ENCODE results near the gene KIAA0753. TPM values are rescaled to one million over a fixed set of nuclear protein-coding genes. Genes with fewer than 3 reads are reported as not detected.

KIAA0753 gene
- total and polyA plus RNA-seq, 2 of the 13 experiments (the other 11 are each of a cell fraction or from before 2014, with no cell fraction given): 5.2 to 9.1 TPM

DNA sequence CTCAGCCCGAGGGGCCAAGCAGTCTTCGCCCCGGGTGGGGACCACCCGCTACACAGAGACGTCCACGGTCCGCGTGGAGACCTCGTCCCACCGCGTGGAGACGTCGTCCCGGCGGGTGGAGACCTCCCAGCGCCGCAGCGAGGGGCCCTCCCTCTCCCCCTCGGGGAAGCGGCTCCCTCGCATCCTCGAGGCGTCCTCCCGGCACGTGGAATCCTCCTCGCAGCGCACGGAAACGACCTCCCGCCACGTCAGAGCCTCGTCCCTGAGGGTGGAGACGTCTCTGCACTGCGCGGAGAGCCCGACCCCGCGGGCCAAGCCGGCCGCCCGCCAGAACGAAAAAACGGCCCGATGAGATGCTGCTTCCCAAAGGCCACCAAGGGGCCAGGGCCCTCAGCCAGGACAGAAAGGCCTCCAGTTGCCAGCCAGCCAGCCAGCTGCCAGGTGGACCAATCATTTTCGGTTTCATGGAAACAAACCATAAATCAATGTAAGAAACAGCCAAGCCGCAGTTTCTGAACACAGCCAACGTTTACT is 11.5 kb upstream of the KIAA0753 start (continued):
- TF ChIP-seq, protein P1, sequence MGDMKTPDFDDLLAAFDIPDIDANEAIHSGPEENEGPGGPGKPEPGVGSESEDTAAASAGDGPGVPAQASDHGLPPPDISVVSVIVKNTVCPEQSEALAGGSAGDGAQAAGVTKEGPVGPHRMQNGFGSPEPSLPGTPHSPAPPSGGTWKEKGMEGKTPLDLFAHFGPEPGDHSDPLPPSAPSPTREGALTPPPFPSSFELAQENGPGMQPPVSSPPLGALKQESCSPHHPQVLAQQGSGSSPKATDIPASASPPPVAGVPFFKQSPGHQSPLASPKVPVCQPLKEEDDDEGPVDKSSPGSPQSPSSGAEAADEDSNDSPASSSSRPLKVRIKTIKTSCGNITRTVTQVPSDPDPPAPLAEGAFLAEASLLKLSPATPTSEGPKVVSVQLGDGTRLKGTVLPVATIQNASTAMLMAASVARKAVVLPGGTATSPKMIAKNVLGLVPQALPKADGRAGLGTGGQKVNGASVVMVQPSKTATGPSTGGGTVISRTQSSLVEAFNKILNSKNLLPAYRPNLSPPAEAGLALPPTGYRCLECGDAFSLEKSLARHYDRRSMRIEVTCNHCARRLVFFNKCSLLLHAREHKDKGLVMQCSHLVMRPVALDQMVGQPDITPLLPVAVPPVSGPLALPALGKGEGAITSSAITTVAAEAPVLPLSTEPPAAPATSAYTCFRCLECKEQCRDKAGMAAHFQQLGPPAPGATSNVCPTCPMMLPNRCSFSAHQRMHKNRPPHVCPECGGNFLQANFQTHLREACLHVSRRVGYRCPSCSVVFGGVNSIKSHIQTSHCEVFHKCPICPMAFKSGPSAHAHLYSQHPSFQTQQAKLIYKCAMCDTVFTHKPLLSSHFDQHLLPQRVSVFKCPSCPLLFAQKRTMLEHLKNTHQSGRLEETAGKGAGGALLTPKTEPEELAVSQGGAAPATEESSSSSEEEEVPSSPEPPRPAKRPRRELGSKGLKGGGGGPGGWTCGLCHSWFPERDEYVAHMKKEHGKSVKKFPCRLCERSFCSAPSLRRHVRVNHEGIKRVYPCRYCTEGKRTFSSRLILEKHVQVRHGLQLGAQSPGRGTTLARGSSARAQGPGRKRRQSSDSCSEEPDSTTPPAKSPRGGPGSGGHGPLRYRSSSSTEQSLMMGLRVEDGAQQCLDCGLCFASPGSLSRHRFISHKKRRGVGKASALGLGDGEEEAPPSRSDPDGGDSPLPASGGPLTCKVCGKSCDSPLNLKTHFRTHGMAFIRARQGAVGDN (CRISPR knock-in tag; IDR thresholded peaks at IDR 0.05): peak; percentile 100
- TF ChIP-seq MTA1 (CRISPR knock-in tag; IDR thresholded peaks at IDR 0.05; ENCODE audit: borderline replicate concordance) (peak; percentile 84; the same call in 1 of the 2 replicates), MTA3 (CRISPR knock-in tag; IDR thresholded peaks at IDR 0.05) (no peak), THAP11 (CRISPR knock-in tag; IDR thresholded peaks at IDR 0.05) (no peak), ZFP1 (CRISPR knock-in tag; IDR thresholded peaks at IDR 0.05) (peak; percentile 41; the same call in 1 of the 2 replicates), ZNF451 (CRISPR knock-in tag; IDR thresholded peaks at IDR 0.05) (peak; percentile 99), ZNF577 (CRISPR knock-in tag; IDR thresholded peaks at IDR 0.05; ENCODE audit: borderline replicate concordance, low read depth) (peak; percentile 85; the same call in 1 of the 2 replicates), ZNF34 (CRISPR knock-in tag; IDR thresholded peaks at IDR 0.05; ENCODE audit: borderline replicate concordance) (no peak), ZNF775 (CRISPR knock-in tag; IDR thresholded peaks at IDR 0.05; ENCODE audit: borderline replicate concordance) (peak; percentile 86; the same call in 1 of the 2 replicates), TBP (CRISPR knock-in tag; IDR thresholded peaks at IDR 0.05) (no peak), ZNF253 (CRISPR knock-in tag; IDR thresholded peaks at IDR 0.05; ENCODE audit: borderline replicate concordance) (peak; percentile 99), CHCHD3 (CRISPR knock-in tag; IDR thresholded peaks at IDR 0.05) (peak; percentile 96), NFYB (CRISPR knock-in tag; IDR thresholded peaks at IDR 0.05) (no peak; the same call in 1 of the 2 replicates), ZNF564 (CRISPR knock-in tag; IDR thresholded peaks at IDR 0.05) (peak; percentile 96), CENPX (CRISPR knock-in tag; IDR thresholded peaks at IDR 0.05) (no peak), HNRNPLL (IDR thresholded peaks at IDR 0.05; ENCODE audit: low read depth, low read length, poor library complexity, severe bottlenecking) (no peak), HHEX (CRISPR knock-in tag; IDR thresholded peaks at IDR 0.05) (no peak), MED13 (CRISPR knock-in tag; IDR thresholded peaks at IDR 0.05) (peak; percentile 81), RBM39 (IDR thresholded peaks at IDR 0.05; ENCODE audit: low read depth, low read length, poor library complexity, severe bottlenecking) (peak; percentile 52), ZNF589 (CRISPR knock-in tag; conservative IDR thresholded peaks at IDR 0.05) (peak; percentile 98), CCAR2 (optimal IDR thresholded peaks at IDR 0.05; ENCODE audit: low read depth, low read length) (no peak), ZNF567 (CRISPR knock-in tag; IDR thresholded peaks at IDR 0.05; ENCODE audit: borderline replicate concordance) (peak; percentile 86; the same call in 1 of the 2 replicates), CAMTA2 (CRISPR knock-in tag; IDR thresholded peaks at IDR 0.05; ENCODE audit: borderline replicate concordance) (peak; percentile 98)
- TF ChIP-seq, protein P2, sequence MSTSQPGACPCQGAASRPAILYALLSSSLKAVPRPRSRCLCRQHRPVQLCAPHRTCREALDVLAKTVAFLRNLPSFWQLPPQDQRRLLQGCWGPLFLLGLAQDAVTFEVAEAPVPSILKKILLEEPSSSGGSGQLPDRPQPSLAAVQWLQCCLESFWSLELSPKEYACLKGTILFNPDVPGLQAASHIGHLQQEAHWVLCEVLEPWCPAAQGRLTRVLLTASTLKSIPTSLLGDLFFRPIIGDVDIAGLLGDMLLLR (CRISPR knock-in tag; IDR thresholded peaks at IDR 0.05): peak; percentile 99
- TF ChIP-seq, protein P3, sequence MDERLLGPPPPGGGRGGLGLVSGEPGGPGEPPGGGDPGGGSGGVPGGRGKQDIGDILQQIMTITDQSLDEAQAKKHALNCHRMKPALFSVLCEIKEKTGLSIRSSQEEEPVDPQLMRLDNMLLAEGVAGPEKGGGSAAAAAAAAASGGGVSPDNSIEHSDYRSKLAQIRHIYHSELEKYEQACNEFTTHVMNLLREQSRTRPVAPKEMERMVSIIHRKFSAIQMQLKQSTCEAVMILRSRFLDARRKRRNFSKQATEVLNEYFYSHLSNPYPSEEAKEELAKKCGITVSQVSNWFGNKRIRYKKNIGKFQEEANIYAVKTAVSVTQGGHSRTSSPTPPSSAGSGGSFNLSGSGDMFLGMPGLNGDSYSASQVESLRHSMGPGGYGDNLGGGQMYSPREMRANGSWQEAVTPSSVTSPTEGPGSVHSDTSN (CRISPR knock-in tag; IDR thresholded peaks at IDR 0.05): no peak
- TF ChIP-seq, protein P4, sequence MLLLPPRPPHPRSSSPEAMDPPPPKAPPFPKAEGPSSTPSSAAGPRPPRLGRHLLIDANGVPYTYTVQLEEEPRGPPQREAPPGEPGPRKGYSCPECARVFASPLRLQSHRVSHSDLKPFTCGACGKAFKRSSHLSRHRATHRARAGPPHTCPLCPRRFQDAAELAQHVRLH (CRISPR knock-in tag; IDR thresholded peaks at IDR 0.05; ENCODE audit: borderline replicate concordance, low read depth): 0 out of 2 replicates have a peak, but pooled peaks have one; percentile 72
